KMS-11 (cell line): ENCODE data around the gene RPTN.

Experiments
- H2AFZ ChIP-seq: fragments of 200-600 bp; sonication (generic); 2 replicates; pipeline ENCODE4 v1.6.1; 2016; ENCODE audit warnings: antibody characterized with exemption, mixed run types, low read depth
- H3K27ac ChIP-seq: fragments of 200-600 bp; sonication (generic); 2 replicates; pipeline ENCODE4 v1.6.1; 2016; ENCODE audit warnings: mild to moderate bottlenecking, mixed run types
- H3K27me3 ChIP-seq: fragments of 200-600 bp; sonication (generic); 2 replicates; pipeline ENCODE4 v1.6.1; 2017; ENCODE audit warnings: mild to moderate bottlenecking, low read depth, mixed run types, moderate library complexity; ENCODE audit not compliant: insufficient read depth
- H3K36me3 ChIP-seq: fragments of 200-600 bp; sonication (generic); 2 replicates; pipeline ENCODE4 v1.6.1; 2017; ENCODE audit warnings: mild to moderate bottlenecking, mixed run types; ENCODE audit not compliant: insufficient read depth
- H3K4me1 ChIP-seq: fragments of 200-600 bp; sonication (generic); 2 replicates; pipeline ENCODE4 v1.6.1; 2016; ENCODE audit warnings: mild to moderate bottlenecking, low read depth, mixed run types; ENCODE audit not compliant: poor library complexity, severe bottlenecking
- H3K4me2 ChIP-seq: fragments of 200-600 bp; sonication (generic); 2 replicates; pipeline ENCODE4 v1.7.0; 2016; ENCODE audit warnings: mild to moderate bottlenecking, mixed run types
- H3K4me3 ChIP-seq: fragments of 200-600 bp; sonication (generic); IDR thresholded peaks from 2 replicates; pipeline ENCODE4 v1.6.1; 2017; ENCODE audit warnings: low read depth, low read length, mixed read lengths; ENCODE audit not compliant: insufficient read depth
- H3K79me2 ChIP-seq: fragments of 200-600 bp; sonication (generic); 2 replicates; pipeline ENCODE4 v1.6.1; 2016; ENCODE audit warnings: low read depth, mixed run types; ENCODE audit not compliant: insufficient read depth
- H3K9ac ChIP-seq: fragments of 200-600 bp; sonication (generic); 2 replicates; pipeline ENCODE4 v1.6.1; 2016; ENCODE audit warnings: mild to moderate bottlenecking, mixed run types
- H4K20me1 ChIP-seq: fragments of 200-600 bp; sonication (generic); 2 replicates; pipeline ENCODE4 v1.6.1; 2016; ENCODE audit warnings: mild to moderate bottlenecking, mixed run types; ENCODE audit not compliant: insufficient read depth
- TF ChIP-seq, protein P1 (sequence below): fragments of 200-600 bp; sonication (generic); conservative IDR thresholded peaks from 2 replicates; pipeline ENCODE4 v1.6.1; 2017; ENCODE audit warnings: low read depth, mild to moderate bottlenecking, antibody characterized with exemption, low read length, moderate library complexity, mixed read lengths

The RPTN gene

DNA sequence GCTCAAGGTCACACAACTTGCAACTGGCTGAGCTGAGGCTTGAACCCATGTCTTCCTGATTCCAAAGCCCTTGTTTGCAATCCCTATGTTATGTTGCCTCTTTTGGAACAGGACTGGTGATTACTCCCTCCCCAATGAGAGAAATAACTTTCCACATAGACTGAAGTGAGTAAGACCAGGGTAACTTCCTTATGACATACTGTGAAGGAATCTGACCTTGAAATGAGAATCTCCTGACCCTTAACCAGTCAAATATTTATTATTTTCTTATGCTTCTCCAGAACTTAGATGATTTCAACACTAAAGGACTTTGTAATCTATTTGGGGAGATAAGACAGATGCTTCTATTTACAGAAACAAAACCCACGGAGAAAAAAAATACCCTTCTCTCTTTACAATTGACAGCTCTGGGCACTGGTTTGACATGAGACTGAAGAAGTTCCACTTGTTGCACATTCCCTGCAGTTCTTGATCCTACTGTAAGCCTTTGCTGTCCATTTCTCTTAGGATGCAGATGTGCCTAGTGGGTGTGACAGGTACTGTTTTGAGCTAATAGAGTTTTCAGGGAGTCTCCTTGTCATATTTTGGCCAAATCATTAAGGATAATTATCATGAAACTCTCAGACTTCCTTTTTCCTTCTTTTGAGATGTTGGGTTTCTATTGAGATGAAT lies 3.9 kb upstream of the RPTN start:
- no peak overlapping the region for H3K27ac ChIP-seq
- H3K4me2 ChIP-seq, result no peak overlapping the region
- no peaks in the 10 kb centered on the region for H3K27me3 ChIP-seq
- no peaks in the 10 kb centered on the region for H3K79me2 ChIP-seq
- H2AFZ ChIP-seq, result no peak overlapping the region
- H3K36me3 ChIP-seq, result no peaks in the 10 kb centered on the region
- no peak overlapping the region for H3K4me3 ChIP-seq
- TF ChIP-seq, protein P1, sequence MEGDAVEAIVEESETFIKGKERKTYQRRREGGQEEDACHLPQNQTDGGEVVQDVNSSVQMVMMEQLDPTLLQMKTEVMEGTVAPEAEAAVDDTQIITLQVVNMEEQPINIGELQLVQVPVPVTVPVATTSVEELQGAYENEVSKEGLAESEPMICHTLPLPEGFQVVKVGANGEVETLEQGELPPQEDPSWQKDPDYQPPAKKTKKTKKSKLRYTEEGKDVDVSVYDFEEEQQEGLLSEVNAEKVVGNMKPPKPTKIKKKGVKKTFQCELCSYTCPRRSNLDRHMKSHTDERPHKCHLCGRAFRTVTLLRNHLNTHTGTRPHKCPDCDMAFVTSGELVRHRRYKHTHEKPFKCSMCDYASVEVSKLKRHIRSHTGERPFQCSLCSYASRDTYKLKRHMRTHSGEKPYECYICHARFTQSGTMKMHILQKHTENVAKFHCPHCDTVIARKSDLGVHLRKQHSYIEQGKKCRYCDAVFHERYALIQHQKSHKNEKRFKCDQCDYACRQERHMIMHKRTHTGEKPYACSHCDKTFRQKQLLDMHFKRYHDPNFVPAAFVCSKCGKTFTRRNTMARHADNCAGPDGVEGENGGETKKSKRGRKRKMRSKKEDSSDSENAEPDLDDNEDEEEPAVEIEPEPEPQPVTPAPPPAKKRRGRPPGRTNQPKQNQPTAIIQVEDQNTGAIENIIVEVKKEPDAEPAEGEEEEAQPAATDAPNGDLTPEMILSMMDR, result no peak
- no peak overlapping the region for H3K9ac ChIP-seq
- H3K4me1 ChIP-seq, result peaks cover 8% of the 10 kb centered on the region
- H4K20me1 ChIP-seq, result no peaks in the 10 kb centered on the region

DNA sequence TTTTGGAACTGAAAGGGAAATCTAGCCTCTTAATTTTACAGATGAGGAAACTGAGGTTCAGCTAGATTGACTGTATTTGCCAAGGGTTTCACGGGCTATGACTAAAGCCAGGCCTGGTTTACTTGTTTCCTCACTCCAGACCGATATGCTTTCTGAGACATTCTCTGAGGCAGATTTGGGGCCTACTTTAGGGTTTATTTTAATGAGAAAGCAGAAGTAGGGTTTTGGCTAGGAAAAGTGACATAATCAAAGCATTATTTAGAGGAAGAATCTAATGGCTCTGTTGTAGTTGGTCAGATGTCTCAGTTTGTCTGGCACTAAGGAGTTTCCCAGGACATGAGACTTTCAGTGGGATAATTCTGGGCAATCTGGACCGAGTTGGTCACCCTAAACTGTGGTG lies 1.5 kb upstream of the RPTN start:
- no peak overlapping the region for H3K4me2 ChIP-seq
- H2AFZ ChIP-seq, result no peak overlapping the region
- no peaks in the 10 kb centered on the region for H3K36me3 ChIP-seq
- peaks cover under 1% of the 10 kb centered on the region for H3K4me1 ChIP-seq
- H3K9ac ChIP-seq, result no peak overlapping the region
- no peak overlapping the region for H3K4me3 ChIP-seq
- H3K27me3 ChIP-seq, result no peaks in the 10 kb centered on the region
- no peaks in the 10 kb centered on the region for H3K79me2 ChIP-seq
- H3K27ac ChIP-seq, result no peak overlapping the region
- H4K20me1 ChIP-seq, result no peaks in the 10 kb centered on the region
- TF ChIP-seq, protein P1, result no peak

DNA sequence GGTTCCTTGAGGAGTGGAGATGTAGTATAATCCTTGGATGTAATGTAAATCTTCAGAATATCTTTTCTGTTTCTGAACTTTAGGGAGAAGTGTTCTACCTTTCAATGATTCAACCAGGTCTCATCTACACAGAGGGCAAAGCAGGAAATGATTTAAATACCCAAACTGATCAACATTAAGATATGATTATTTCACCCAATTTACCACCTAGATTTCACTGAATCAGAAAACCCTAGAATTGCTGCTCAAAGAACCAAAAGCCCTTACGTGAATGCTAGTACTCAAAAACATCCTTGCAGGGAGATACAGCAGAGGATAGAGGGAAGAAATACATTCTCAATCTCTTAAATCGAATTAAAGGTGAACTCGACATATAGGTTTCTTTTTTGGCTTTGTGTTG lies 5.0 kb downstream of the RPTN start:
- H3K79me2 ChIP-seq, result no peaks in the 10 kb centered on the region
- H3K9ac ChIP-seq, result no peak overlapping the region
- no peaks in the 10 kb centered on the region for H4K20me1 ChIP-seq
- no peak overlapping the region for H2AFZ ChIP-seq
- H3K4me2 ChIP-seq, result no peak overlapping the region
- H3K4me1 ChIP-seq, result no peaks in the 10 kb centered on the region
- H3K4me3 ChIP-seq, result no peak overlapping the region
- TF ChIP-seq, protein P1, result no peak
- no peaks in the 10 kb centered on the region for H3K27me3 ChIP-seq
- H3K36me3 ChIP-seq, result no peaks in the 10 kb centered on the region
- H3K27ac ChIP-seq, result no peak overlapping the region

DNA sequence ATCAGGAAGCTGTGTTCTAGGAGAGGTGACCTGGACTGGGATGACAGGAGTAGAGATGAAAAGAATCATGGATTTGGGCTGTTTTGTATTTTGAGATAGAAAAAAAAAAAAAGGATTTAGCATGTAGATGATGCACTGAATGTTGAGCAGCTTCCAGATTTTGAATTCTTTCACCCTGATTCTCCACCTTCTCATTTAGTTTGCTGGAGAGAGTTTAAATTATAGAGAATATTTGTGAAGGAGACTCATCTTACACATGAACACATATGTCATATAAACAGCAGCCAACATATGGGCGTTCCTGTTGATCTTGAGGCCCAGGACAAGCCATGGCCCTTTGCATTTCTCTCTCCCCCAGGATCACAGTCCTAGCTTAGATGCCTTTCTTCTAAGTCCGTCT lies 7.4 kb downstream of the RPTN start:
- no peaks in the 10 kb centered on the region for H3K27me3 ChIP-seq
- no peaks in the 10 kb centered on the region for H3K36me3 ChIP-seq
- no peak overlapping the region for H3K9ac ChIP-seq
- no peak overlapping the region for H3K4me2 ChIP-seq
- no peaks in the 10 kb centered on the region for H4K20me1 ChIP-seq
- no peak overlapping the region for H2AFZ ChIP-seq
- no peak overlapping the region for H3K27ac ChIP-seq
- no peaks in the 10 kb centered on the region for H3K4me1 ChIP-seq
- TF ChIP-seq, protein P1, result no peak
- no peak overlapping the region for H3K4me3 ChIP-seq
- H3K79me2 ChIP-seq, result no peaks in the 10 kb centered on the region
